Naive B cell (primary cell): ENCODE results near the gene VANGL1. TPM values are rescaled to one million over a fixed set of nuclear protein-coding genes. Genes with fewer than 3 reads are reported as not detected.

Experiments
- ATAC-seq, 2 donors: fragments of 150-1000 bp; cut with Tn5 transposase; 2 replicates each; pipeline ENCODE4 v1.10.0; 2021; ENCODE audit warnings: low read depth in 2 of 2, mild to moderate bottlenecking in 2 of 2, moderate library complexity in 2 of 2
- DNase-seq: peaks from one replicate; pipeline ENCODE4 v3.0.0; 2022
- H3K27ac Mint-ChIP-seq, 6 donors: one replicate each; pipeline ENCODE4 v1.8.0; 2020 to 2022; ENCODE audit warnings: mild to moderate bottlenecking in 6 of 6, mixed read lengths in 6 of 6, moderate library complexity in 5 of 6, inconsistent platforms in 2 of 6
- H3K27me3 Mint-ChIP-seq, 3 donors: one replicate each; pipeline ENCODE4 v1.8.0; 2021 to 2022; ENCODE audit warnings: mixed read lengths in 3 of 3, mild to moderate bottlenecking in 1 of 3
- H3K36me3 Mint-ChIP-seq, 2 donors: one replicate each; pipeline ENCODE4 v1.8.0; 2020 to 2022; ENCODE audit warnings: mixed read lengths in 2 of 2, inconsistent platforms in 1 of 2, mild to moderate bottlenecking in 1 of 2
- H3K4me1 Mint-ChIP-seq, 3 donors: one replicate each; pipeline ENCODE4 v1.8.0; 2020 to 2022; ENCODE audit warnings: mixed read lengths in 3 of 3, inconsistent platforms in 1 of 3, mild to moderate bottlenecking in 1 of 3, moderate library complexity in 1 of 3
- H3K4me3 Mint-ChIP-seq, 8 donors: one replicate each; pipeline ENCODE4 v1.8.0; 2020 to 2022; ENCODE audit warnings: mild to moderate bottlenecking in 8 of 8, mixed read lengths in 8 of 8, moderate library complexity in 8 of 8, inconsistent platforms in 2 of 8
- H3K9me3 Mint-ChIP-seq, 7 donors: one replicate each; pipeline ENCODE4 v1.8.0; 2020 to 2022; ENCODE audit warnings: mixed read lengths in 7 of 7, mild to moderate bottlenecking in 5 of 7, inconsistent platforms in 2 of 7, moderate library complexity in 1 of 7
- polyA plus RNA-seq, 6 donors: library from polyadenylated mRNA; unstranded; fragments of 300-500 nt; fragmentation: Illumina TruSeq; gene quantifications; one replicate each; pipeline ENCODE4 v1.2.3, GENCODE V29; 2021; ENCODE audit warnings: low read depth in 6 of 6

The VANGL1 gene
- polyA plus RNA-seq, 6 donors from 2014 or later, result 0.09 to 0.55 (median 0.24) TPM; not detected in 1

DNA sequence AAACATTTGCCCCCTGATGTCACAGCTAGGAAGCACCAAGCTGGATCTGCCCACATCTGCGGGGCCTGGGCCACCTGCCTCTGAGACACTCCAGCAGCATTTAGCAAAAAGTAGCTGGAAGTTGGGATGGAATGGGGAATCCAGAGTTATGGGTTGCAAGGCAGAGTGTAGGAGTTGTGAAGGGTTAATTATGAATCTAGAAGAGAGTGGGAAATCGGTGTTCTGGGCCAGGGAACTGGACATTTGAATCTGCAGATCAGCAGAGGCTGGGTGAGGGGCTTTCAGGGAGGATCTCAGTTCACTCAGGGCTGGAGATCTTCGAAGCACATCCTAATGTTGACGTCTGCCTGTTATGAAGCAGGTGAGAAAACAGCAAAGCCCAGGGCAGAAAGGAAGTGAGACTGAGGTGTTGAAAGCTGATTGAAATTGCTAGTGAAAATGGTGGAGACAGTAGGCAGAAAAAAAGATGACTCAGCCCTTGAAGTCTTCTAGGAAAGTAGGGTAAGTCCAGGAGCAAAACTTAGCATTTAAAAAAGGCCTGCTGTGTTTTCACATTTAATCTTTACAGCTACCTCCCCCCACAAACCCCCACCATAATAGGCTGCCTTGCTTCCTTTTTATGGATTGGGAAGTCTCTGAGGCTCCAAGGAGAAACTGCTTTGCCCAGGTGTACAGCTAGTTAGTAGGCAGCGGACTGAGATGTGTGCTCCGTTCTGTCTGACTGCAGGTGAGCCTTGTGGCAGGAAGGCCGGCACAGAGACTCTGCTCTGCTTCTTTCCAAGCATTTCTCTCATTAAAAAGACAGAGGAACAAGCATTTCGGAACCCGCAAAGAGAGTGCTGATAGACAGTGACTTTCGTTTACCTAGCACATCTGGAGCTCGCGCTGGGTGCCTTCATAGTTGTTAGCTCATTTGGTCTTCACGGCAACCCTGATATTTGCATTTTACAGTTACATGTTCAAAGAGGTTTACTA lies 7.2 kb downstream of the VANGL1 start:
- Mint-ChIP-seq H3K27me3 (peaks cover 0 to 6% (median 0%) of the 10 kb centered on the region in 3 donors), H3K4me3 (no peak overlapping the region), H3K4me1 (no peaks in the 10 kb centered on the region), H3K27ac (no peak overlapping the region), H3K9me3 (no peaks in the 10 kb centered on the region), H3K36me3 (no peaks in the 10 kb centered on the region)
- ATAC-seq (no peak), DNase-seq (no peak)

DNA sequence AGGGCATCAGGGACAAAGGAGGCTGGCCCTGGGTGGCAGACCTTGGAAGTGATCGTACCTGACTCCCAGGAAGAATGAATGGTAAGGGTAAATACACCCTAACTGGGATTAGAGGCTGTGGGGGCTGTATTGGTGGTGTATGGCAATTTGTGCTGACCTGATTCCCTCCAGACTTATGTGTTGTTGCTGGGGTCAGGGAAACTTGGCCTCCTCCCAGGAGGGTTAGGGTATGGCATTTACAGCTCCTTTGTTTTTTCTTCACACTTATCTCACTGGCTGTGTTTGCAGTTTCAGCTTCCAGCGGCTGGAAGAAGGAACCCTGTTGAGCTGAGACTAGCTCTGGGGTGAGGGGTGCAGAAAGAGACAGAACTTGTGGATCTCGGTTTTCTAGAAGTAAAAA lies 8.2 kb downstream of the VANGL1 start:
- H3K36me3 Mint-ChIP-seq, result no peaks in the 10 kb centered on the region
- no peak for DNase-seq
- no peaks in the 10 kb centered on the region for H3K9me3 Mint-ChIP-seq
- no peaks in the 10 kb centered on the region for H3K27me3 Mint-ChIP-seq
- H3K27ac Mint-ChIP-seq, result no peak overlapping the region
- H3K4me1 Mint-ChIP-seq, result peaks cover 0 to 3% (median 0%) of the 10 kb centered on the region in 3 donors
- ATAC-seq, result no peak
- no peak overlapping the region for H3K4me3 Mint-ChIP-seq

DNA sequence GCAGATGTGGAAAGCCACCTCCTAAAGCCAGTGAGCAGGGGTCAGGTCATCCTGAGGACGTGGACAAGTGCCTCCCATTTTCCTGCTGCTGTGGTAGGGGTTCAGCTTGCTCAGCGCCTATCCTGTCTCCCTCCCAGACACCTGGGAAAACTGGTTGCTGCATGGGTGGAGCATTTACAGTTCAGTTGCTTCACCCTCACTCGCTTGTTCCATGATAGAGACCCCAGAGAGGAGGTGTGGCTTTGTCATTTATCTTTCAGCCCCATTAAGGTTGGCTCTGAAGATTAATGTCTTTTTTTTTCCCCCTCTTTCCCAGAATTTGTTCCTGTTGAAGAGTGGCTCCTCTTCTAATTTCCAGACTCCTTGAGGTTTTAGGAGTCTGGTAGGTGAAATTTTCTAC lies 9.2 kb downstream of the VANGL1 start:
- Mint-ChIP-seq H3K27ac (no peak overlapping the region), H3K4me3 (no peak overlapping the region), H3K9me3 (no peaks in the 10 kb centered on the region), H3K36me3 (no peaks in the 10 kb centered on the region), H3K27me3 (peaks cover 0 to 5% (median 0%) of the 10 kb centered on the region in 3 donors), H3K4me1 (peaks cover 0 to 9% (median 0%) of the 10 kb centered on the region in 3 donors)
- ATAC-seq (no peak), DNase-seq (no peak)

DNA sequence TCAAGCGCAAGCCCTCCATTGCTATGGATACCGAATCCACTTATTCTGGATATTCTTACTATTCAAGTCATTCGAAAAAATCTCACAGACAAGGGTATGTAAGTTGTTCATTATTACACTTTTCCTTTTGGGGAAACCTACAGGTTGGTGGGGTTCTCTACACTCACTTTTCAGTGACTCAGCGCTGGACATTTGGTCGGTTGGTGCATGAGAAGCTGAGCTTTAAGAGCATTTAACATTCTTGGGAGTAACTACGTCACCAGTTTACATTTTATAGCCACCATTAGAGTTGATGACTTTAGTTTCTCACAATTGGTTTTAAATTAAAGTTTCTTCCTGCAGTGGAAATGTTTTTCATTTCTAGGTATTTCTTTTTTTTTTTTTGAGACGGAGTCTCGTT lies 9.6 kb downstream of the VANGL1 start:
- peaks cover 0 to 9% (median 0%) of the 10 kb centered on the region in 3 donors for H3K4me1 Mint-ChIP-seq
- no peak overlapping the region for H3K4me3 Mint-ChIP-seq
- H3K36me3 Mint-ChIP-seq, result no peaks in the 10 kb centered on the region
- no peak for ATAC-seq
- no peak for DNase-seq
- peaks cover 0 to 5% (median 0%) of the 10 kb centered on the region in 3 donors for H3K27me3 Mint-ChIP-seq
- H3K27ac Mint-ChIP-seq, result no peak overlapping the region
- H3K9me3 Mint-ChIP-seq, result no peaks in the 10 kb centered on the region

DNA sequence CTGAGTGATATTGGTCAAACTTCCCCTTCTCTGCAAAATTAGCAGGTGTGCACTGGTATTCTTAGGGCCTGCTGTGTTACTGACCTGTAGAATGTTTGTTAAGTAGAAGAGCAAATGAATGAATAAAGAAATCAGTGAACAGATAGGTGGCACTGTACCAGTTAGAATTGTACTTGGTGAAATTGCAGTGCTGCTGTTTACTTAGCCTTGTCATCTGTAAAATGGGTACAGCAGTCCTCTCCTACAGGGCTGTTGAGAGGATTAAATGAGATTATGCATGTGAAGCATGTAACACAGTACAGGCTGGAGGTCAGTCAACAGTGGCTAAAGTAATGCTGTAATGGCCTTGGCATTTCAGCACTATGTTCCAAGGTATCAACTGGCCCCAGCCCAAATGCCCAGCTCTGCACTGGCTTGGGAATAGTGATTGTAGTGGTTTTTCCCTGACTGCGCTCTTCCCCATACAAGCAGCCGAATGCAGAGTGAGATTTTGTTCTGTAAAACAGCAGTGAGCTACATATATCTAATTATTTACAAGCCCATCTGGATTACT lies 10.5 kb downstream of the VANGL1 start:
- Mint-ChIP-seq H3K27me3 (peaks cover 0 to 5% (median 0%) of the 10 kb centered on the region in 3 donors), H3K4me3 (no peak overlapping the region), H3K27ac (no peak overlapping the region), H3K36me3 (no peaks in the 10 kb centered on the region), H3K4me1 (peaks cover 0 to 9% (median 0%) of the 10 kb centered on the region in 3 donors), H3K9me3 (no peaks in the 10 kb centered on the region)
- DNase-seq (no peak), ATAC-seq (no peak)

DNA sequence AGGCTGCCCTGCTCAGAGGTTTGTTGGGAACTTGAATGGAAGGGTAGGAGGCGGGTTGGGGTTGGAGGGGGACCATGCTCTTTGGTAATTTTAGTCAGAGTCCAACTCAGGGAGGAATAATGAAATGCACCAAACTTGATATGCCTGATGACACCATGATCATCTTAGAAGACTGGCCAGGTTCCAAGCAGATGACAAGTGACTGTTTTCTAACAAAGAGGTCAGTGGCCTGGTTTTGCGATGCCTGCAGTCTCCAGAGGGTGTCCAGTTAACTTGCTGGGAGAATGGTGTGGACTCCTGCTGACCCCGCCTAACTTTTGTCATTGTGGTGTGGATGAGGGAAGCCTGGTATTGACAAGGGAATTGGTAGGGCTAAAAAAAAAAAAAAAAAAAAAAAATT lies 12.4 kb downstream of the VANGL1 start:
- ATAC-seq (no peak), DNase-seq (no peak)
- peaks cover 0 to 9% (median 0%) of the 10 kb centered on the region in 3 donors for H3K4me1 Mint-ChIP-seq
- H3K4me3 Mint-ChIP-seq, result no peak overlapping the region
- no peaks in the 10 kb centered on the region for H3K9me3 Mint-ChIP-seq
- no peaks in the 10 kb centered on the region for H3K36me3 Mint-ChIP-seq
- H3K27me3 Mint-ChIP-seq, result peaks cover 0 to 5% (median 0%) of the 10 kb centered on the region in 3 donors
- H3K27ac Mint-ChIP-seq, result no peak overlapping the region

DNA sequence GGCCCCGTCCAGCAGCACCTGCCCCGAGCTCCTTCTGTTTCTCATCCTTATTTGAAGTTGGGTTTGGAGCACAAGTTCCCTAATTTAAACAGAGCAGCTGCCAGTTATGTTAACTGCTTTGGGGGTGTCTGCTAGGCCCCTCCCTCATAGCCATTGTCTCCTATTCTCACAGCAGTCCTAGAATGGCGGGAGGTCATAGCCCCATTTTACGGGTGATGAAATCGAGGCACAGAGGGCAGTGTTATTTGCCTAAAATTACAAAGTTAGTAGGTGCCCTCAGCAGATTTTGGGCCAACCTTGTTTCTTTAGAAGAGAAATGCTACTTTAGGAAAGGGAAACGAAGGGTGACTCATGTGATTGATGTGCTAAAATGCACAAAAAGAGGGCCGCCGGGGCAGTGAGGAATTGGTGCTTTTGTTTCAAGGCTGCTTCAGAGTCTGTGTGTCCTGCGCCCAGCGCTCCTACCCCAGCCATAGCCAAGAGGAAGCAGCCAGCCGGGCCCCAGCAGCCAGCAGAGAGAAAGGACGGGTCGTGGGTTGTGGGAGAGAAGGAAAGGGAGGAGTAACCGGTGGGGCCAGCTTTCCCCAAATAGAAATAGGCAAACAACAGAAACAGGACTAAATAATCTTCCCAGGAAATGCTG lies 13.0 kb downstream of the VANGL1 start:
- no peaks in the 10 kb centered on the region for H3K9me3 Mint-ChIP-seq
- peak overlapping the region in 1 of 6 donors; percentile 53 for H3K27ac Mint-ChIP-seq
- H3K27me3 Mint-ChIP-seq, result peaks cover 0 to 5% (median 0%) of the 10 kb centered on the region in 3 donors
- no peaks in the 10 kb centered on the region for H3K36me3 Mint-ChIP-seq
- peak overlapping the region in 1 of 8 donors; percentile 11 for H3K4me3 Mint-ChIP-seq
- ATAC-seq (no peak), DNase-seq (no peak)
- peaks cover 0 to 9% (median 0%) of the 10 kb centered on the region in 3 donors for H3K4me1 Mint-ChIP-seq

DNA sequence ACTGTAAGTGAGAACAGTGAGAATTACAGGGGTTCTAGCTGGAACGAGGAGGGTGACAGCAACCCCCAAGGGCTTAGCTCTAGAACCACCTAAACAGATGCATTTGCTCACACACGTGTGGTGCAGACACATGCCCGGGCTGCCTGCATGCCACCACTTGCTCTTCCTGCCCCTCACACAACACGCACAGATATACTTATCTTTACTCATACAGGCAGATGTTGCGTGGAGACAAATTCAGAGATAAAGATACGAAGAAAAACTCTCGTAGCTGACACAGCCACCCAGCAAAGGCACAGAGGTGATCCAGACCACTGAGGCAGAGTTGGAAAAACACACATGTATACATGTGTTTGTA lies 13.5 kb downstream of the VANGL1 start:
- Mint-ChIP-seq H3K27me3 (peaks cover 0 to 5% (median 0%) of the 10 kb centered on the region in 3 donors), H3K4me3 (no peak overlapping the region), H3K4me1 (peaks cover 0 to 9% (median 0%) of the 10 kb centered on the region in 3 donors), H3K9me3 (no peaks in the 10 kb centered on the region), H3K27ac (no peak overlapping the region), H3K36me3 (no peaks in the 10 kb centered on the region)
- DNase-seq (no peak), ATAC-seq (no peak)

DNA sequence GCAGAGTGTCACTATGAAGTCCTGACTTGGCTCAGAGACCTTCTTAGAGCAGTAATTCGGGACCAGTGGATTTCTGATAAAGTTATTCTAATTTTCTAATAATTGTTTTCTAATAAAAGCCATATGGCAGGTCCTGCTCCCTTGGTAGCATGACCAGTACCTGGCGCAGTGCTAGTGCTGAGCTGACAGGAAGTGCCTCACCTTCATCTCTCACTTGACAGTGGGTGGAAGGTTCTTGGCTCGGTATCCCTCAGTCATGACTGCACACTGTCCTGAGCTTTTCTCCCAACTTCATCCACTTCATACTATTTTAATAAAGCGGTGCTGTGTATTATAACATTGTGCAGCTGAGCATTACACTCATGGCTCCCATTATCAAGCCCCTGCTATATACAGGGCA lies 14.1 kb downstream of the VANGL1 start:
- no peak for ATAC-seq

DNA sequence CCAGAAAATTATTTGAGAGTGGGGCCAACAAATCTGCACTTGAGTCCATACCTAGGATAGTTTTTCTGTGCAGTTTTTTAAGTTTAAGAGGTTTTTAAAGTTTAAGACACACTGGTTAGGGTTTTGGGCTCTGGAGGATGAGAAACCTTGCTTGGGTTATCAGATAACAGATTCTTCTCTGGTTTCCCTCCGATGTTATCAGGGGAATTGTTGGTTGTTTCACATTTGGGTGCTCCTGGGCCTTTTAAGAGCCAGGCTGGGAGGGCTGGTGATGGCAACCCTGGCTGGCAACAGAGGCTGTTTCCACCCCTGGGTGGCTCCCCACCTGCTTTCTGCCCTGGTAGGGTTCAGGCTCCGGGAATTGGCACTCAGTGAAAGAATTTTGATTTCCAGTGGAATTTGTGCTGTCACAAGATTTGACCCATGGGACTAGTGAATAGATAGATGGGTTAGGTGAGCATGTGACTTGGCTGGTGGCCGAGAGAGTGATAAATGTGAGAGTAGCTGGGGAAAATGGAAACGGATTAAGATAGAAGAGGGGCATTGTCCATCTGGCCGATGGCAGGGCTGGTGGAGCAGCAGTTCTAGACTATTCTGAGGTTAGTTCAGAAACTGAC lies 14.8 kb downstream of the VANGL1 start:
- H3K4me3 Mint-ChIP-seq, result no peak overlapping the region
- peaks cover 0 to 9% (median 0%) of the 10 kb centered on the region in 3 donors for H3K4me1 Mint-ChIP-seq
- H3K9me3 Mint-ChIP-seq, result no peaks in the 10 kb centered on the region
- peaks cover 0 to 5% (median 0%) of the 10 kb centered on the region in 3 donors for H3K27me3 Mint-ChIP-seq
- DNase-seq (no peak), ATAC-seq (no peak)
- H3K36me3 Mint-ChIP-seq, result no peaks in the 10 kb centered on the region
- peak overlapping the region in 1 of 6 donors; percentile 47 for H3K27ac Mint-ChIP-seq

More for the DNA sequence above, 14.1 kb downstream of the VANGL1 start:
- H3K27ac Mint-ChIP-seq, result no peak overlapping the region
- peaks cover 0 to 5% (median 0%) of the 10 kb centered on the region in 3 donors for H3K27me3 Mint-ChIP-seq
- H3K9me3 Mint-ChIP-seq, result no peaks in the 10 kb centered on the region
- no peak for DNase-seq
- H3K36me3 Mint-ChIP-seq, result no peaks in the 10 kb centered on the region
- no peak overlapping the region for H3K4me3 Mint-ChIP-seq
- H3K4me1 Mint-ChIP-seq, result peaks cover 0 to 9% (median 0%) of the 10 kb centered on the region in 3 donors

DNA sequence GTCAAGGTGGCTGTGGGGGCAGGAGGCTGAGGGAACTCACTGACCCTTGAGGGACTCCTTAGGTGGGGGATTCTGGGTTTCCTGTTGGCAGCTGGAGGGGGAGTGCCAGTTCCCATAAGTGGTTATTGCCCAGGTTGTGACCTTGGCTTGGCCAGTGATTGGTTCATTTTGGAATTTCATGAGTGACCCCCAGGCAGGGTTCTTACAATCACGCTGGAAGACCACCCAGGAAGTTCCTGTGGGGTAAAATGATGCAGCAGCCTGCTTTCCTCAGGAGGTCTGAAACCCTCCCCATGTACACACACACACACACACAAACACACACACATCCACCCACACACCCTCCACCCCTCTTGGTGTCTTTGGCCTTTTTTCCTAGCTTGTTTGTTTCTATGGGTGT lies 16.9 kb downstream of the VANGL1 start:
- Mint-ChIP-seq H3K4me1 (peaks cover 0 to 9% (median 0%) of the 10 kb centered on the region in 3 donors), H3K27ac (no peak overlapping the region), H3K9me3 (no peaks in the 10 kb centered on the region), H3K4me3 (no peak overlapping the region), H3K36me3 (no peaks in the 10 kb centered on the region), H3K27me3 (peaks cover 0 to 5% (median 0%) of the 10 kb centered on the region in 3 donors)
- no peak for ATAC-seq
- no peak for DNase-seq

DNA sequence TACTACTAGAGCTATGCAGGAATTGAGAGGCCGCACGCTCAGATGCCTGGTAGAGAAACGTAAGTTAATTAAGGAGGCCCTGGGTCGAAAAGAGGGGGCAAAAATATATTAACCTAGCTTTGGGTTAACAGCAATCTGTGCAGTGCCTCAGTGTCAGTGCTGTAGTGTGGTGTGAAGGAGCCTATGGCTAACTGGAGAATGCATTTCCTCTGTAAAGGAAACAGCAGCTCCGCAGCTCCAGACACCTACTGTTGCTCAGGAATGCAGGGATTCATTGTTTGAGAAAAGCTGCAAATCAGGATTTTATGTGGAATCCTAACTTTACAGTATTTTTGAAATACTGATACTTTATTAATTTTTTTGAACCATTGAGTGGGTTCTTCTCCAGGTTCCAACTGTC lies 18.4 kb downstream of the VANGL1 start:
- Mint-ChIP-seq H3K9me3 (no peaks in the 10 kb centered on the region), H3K27ac (no peak overlapping the region), H3K36me3 (no peaks in the 10 kb centered on the region), H3K27me3 (peaks cover 0 to 4% (median 0%) of the 10 kb centered on the region in 3 donors), H3K4me1 (peaks cover 0 to 4% (median 0%) of the 10 kb centered on the region in 3 donors), H3K4me3 (no peak overlapping the region)
- no peak for ATAC-seq
- no peak for DNase-seq

DNA sequence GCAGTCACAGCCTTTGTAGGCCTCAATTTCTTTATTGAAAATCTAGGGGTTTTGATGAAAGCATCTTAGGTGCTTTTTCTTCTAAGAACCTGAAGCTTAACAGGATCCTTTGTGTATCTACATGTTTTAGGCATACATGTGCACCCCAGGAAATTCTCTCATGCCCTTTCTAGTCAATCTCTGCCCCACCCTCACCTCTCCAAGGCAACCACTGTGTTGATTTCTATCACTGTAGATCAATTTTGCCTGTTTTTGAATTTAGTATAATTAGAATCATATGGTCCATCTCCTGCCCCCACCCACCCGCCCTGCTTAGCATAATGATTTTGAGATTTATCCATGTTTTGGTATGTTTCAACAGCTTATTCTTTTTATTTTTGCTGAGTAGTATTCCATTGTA lies 19.4 kb downstream of the VANGL1 start:
- no peaks in the 10 kb centered on the region for H3K4me1 Mint-ChIP-seq
- no peak overlapping the region for H3K27ac Mint-ChIP-seq
- ATAC-seq, result no peak

More for the DNA sequence above, 19.4 kb downstream of the VANGL1 start:
- Mint-ChIP-seq H3K9me3 (no peaks in the 10 kb centered on the region), H3K4me3 (no peak overlapping the region), H3K27me3 (no peaks in the 10 kb centered on the region), H3K36me3 (no peaks in the 10 kb centered on the region)
- no peak for DNase-seq
